GM21786 (cell line): ENCODE results near the gene ADAMTSL2.
"Not testable (repeated sequence)": the region's sequence is repeated elsewhere in the genome, so short reads cannot be mapped to it uniquely, and the experiment has no call there.

Experiments used
- ATAC-seq: cut with Tn5 transposase; IDR thresholded peaks from one replicate; pipeline ENCODE4 v1.9.1; 2021; ENCODE audit not compliant: unreplicated experiment

The ADAMTSL2 gene

GRCh38 chr9:133553973-133554713 lies 19.6 kb downstream of the ADAMTSL2 start:
- ATAC-seq: no peak

- no peak for ATAC-seq
Measured at GRCh38 chr9:133554729-133555128, 20.2 kb downstream of the ADAMTSL2 start.

GRCh38 chr9:133556354-133556753 lies 21.9 kb downstream of the ADAMTSL2 start:
- ATAC-seq: no peak

GRCh38 chr9:133557581-133557980 lies 23.1 kb downstream of the ADAMTSL2 start:
- no peak for ATAC-seq

- ATAC-seq: peak; percentile 39
Measured at GRCh38 chr9:133558191-133559126, 24.0 kb downstream of the ADAMTSL2 start.

GRCh38 chr9:133560311-133560710 lies 25.8 kb downstream of the ADAMTSL2 start:
- ATAC-seq: no peak

- ATAC-seq: no peak
Measured at GRCh38 chr9:133560944-133561343, 26.4 kb downstream of the ADAMTSL2 start.

- ATAC-seq: no peak
Measured at GRCh38 chr9:133561976-133562554, 27.6 kb downstream of the ADAMTSL2 start.

- no peak for ATAC-seq
Measured at GRCh38 chr9:133562611-133563290, 28.2 kb downstream of the ADAMTSL2 start.

GRCh38 chr9:133563291-133563796 lies 28.8 kb downstream of the ADAMTSL2 start:
- no peak for ATAC-seq

- not testable (repeated sequence) for ATAC-seq
Measured at GRCh38 chr9:133563814-133564213, 29.3 kb downstream of the ADAMTSL2 start.

GRCh38 chr9:133564451-133565116 lies 30.1 kb downstream of the ADAMTSL2 start:
- ATAC-seq: no peak

GRCh38 chr9:133566382-133566781 lies 31.9 kb downstream of the ADAMTSL2 start:
- no peak for ATAC-seq

- ATAC-seq: no peak
Measured at GRCh38 chr9:133566817-133567216, 32.3 kb downstream of the ADAMTSL2 start.

GRCh38 chr9:133568186-133568585 lies 33.7 kb downstream of the ADAMTSL2 start:
- ATAC-seq: no peak

GRCh38 chr9:133569121-133569785 lies 34.7 kb downstream of the ADAMTSL2 start:
- ATAC-seq: no peak

- no peak for ATAC-seq
Measured at GRCh38 chr9:133569891-133570690, 35.6 kb downstream of the ADAMTSL2 start.

GRCh38 chr9:133570691-133571080 lies 36.2 kb downstream of the ADAMTSL2 start:
- ATAC-seq: no peak

GRCh38 chr9:133571391-133571890 lies 36.9 kb downstream of the ADAMTSL2 start:
- ATAC-seq: no peak
